ES-I3 (cell line): ENCODE data around the gene TMEM101.

Source experiments
- H3K36me3 ChIP-seq: 2 replicates; pipeline ENCODE4 v1.6.1; 2013; ENCODE audit warnings: mild to moderate bottlenecking, low read length, control low read depth, moderate library complexity; ENCODE audit not compliant: insufficient read depth
- H3K4me1 ChIP-seq: 2 replicates; pipeline ENCODE4 v1.6.1; 2013; ENCODE audit warnings: mild to moderate bottlenecking, control low read depth, low read length; ENCODE audit not compliant: insufficient read depth
- H3K9ac ChIP-seq: 2 replicates; pipeline ENCODE4 v1.6.1; 2013; ENCODE audit warnings: low read depth, mild to moderate bottlenecking, low read length, moderate library complexity
- H3K9me3 ChIP-seq: 2 replicates; pipeline ENCODE4 v1.6.1; 2013; ENCODE audit warnings: mild to moderate bottlenecking, low read length, moderate library complexity; ENCODE audit not compliant: control insufficient read depth, insufficient read depth

TMEM101 gene

GRCh38 chr17:44010966-44011647 lies 3.7 kb downstream of the TMEM101 start:
- Histone ChIP-seq H3K4me1 (peaks cover 12% of the 10 kb centered on the region), H3K9ac (no peak overlapping the region)

GRCh38 chr17:44008205-44008909 lies 6.4 kb downstream of the TMEM101 start:
- 0 out of 2 replicates have a peak, but pooled peaks cover 7% of the 10 kb centered on the region for H3K36me3 ChIP-seq
- peak overlapping the region; percentile 95; the same call in 1 of the 2 replicates for H3K9ac ChIP-seq
- peaks cover 9% of the 10 kb centered on the region for H3K4me1 ChIP-seq
- H3K9me3 ChIP-seq, result no peaks in the 10 kb centered on the region

More at GRCh38 chr17:44010966-44011647, 3.7 kb downstream of the TMEM101 start:
- Histone ChIP-seq H3K36me3 (0 out of 2 replicates have a peak, but pooled peaks cover 7% of the 10 kb centered on the region), H3K9me3 (no peaks in the 10 kb centered on the region)

- Histone ChIP-seq H3K4me1 (peaks cover 9% of the 10 kb centered on the region), H3K9ac (peak overlapping the region; percentile 95), H3K9me3 (no peaks in the 10 kb centered on the region), H3K36me3 (0 out of 2 replicates have a peak, but pooled peaks cover 7% of the 10 kb centered on the region)
Observed at GRCh38 chr17:44007346-44008204, 7.2 kb downstream of the TMEM101 start.

- Histone ChIP-seq H3K9ac (peak overlapping the region; percentile 95), H3K4me1 (peaks cover 9% of the 10 kb centered on the region)
Observed at GRCh38 chr17:44006598-44007345, 8.0 kb downstream of the TMEM101 start.

GRCh38 chr17:44006272-44006597 lies 8.5 kb downstream of the TMEM101 start:
- Histone ChIP-seq H3K9me3 (no peaks in the 10 kb centered on the region), H3K9ac (peak overlapping the region; percentile 95), H3K36me3 (0 out of 2 replicates have a peak, but pooled peaks cover 3% of the 10 kb centered on the region), H3K4me1 (peaks cover 9% of the 10 kb centered on the region)

More at GRCh38 chr17:44006598-44007345, 8.0 kb downstream of the TMEM101 start:
- Histone ChIP-seq H3K36me3 (0 out of 2 replicates have a peak, but pooled peaks cover 7% of the 10 kb centered on the region), H3K9me3 (no peaks in the 10 kb centered on the region)

- Histone ChIP-seq H3K9ac (peak overlapping the region; percentile 95), H3K36me3 (no peaks in the 10 kb centered on the region), H3K9me3 (no peaks in the 10 kb centered on the region), H3K4me1 (peaks cover 9% of the 10 kb centered on the region)
Observed at GRCh38 chr17:44005527-44006271, 9.1 kb downstream of the TMEM101 start.

- Histone ChIP-seq H3K4me1 (peaks cover 9% of the 10 kb centered on the region), H3K36me3 (no peaks in the 10 kb centered on the region), H3K9ac (peak overlapping the region; percentile 95), H3K9me3 (no peaks in the 10 kb centered on the region)
Observed at GRCh38 chr17:44004761-44005526, 9.8 kb downstream of the TMEM101 start.

GRCh38 chr17:44004077-44004760 lies 10.5 kb downstream of the TMEM101 start, which contains the start of gene NAGS:
TSS of gene NAGS (plus strand) at chr17:44004622. CDS start at chr17:44004664, 42 bp downstream.
- peaks cover 9% of the 10 kb centered on the region for H3K4me1 ChIP-seq
- peak within 1 kb of the TSS; percentile 95 for H3K9ac ChIP-seq
- no peaks in the 10 kb centered on the region for H3K9me3 ChIP-seq
- H3K36me3 ChIP-seq, result no peaks in the 10 kb centered on the region

GRCh38 chr17:44002141-44002848 lies 12.5 kb downstream of the TMEM101 start:
- Histone ChIP-seq H3K9me3 (no peaks in the 10 kb centered on the region), H3K4me1 (no peaks in the 10 kb centered on the region; the same call in 1 of the 2 replicates), H3K36me3 (no peaks in the 10 kb centered on the region), H3K9ac (no peak overlapping the region)

GRCh38 chr17:44001461-44001920 lies 13.3 kb downstream of the TMEM101 start:
- H3K9ac ChIP-seq, result no peak overlapping the region

GRCh38 chr17:44000871-44001460 lies 13.8 kb downstream of the TMEM101 start:
- Histone ChIP-seq H3K36me3 (no peaks in the 10 kb centered on the region), H3K9me3 (no peaks in the 10 kb centered on the region), H3K9ac (no peak overlapping the region), H3K4me1 (no peaks in the 10 kb centered on the region; the same call in 1 of the 2 replicates)

More at GRCh38 chr17:44001461-44001920, 13.3 kb downstream of the TMEM101 start:
- H3K4me1 ChIP-seq, result no peaks in the 10 kb centered on the region; the same call in 1 of the 2 replicates
- no peaks in the 10 kb centered on the region for H3K36me3 ChIP-seq
- H3K9me3 ChIP-seq, result no peaks in the 10 kb centered on the region
